ENCODE data around the gene ADAMTSL1. TPM values are rescaled to one million over a fixed set of nuclear protein-coding genes. Genes with fewer than 3 reads are reported as not detected.

The ADAMTSL1 gene
- total RNA-seq, 2 donors from 2014 or later, result 1.5 TPM; not detected in 1

GRCh38 chr9:18474783-18475182 lies 830 bp downstream of the ADAMTSL1 start:
- WGBS, 2 experiments (ENCODE audit: insufficient coverage in 1 of 2, insufficient read length in 1 of 2), result 97% methylated on average over 4 of the region's 4 CpGs
- H3K27ac Mint-ChIP-seq, result no peak overlapping the region
- no peaks in the 10 kb centered on the region for H3K9me3 Mint-ChIP-seq
- Histone ChIP-seq H3K4me3 (ENCODE audit: low read length) (no peak overlapping the region), H3K9ac (ENCODE audit: extremely low read depth, low read length, poor library complexity, severe bottlenecking) (no peak overlapping the region), H3K27ac (ENCODE audit: low read depth, low read length) (no peak overlapping the region), H3K27me3 (ENCODE audit: control insufficient read depth, insufficient read depth, low read length, poor library complexity, severe bottlenecking) (no peaks in the 10 kb centered on the region), H3K9me3 (ENCODE audit: control insufficient read depth, low read length) (no peaks in the 10 kb centered on the region), H3K4me1 (ENCODE audit: control insufficient read depth, insufficient read depth, low read length) (peaks cover 3% of the 10 kb centered on the region), H3K36me3 (ENCODE audit: control insufficient read depth, insufficient read depth, low read length) (no peaks in the 10 kb centered on the region)
- H3K36me3 Mint-ChIP-seq (ENCODE audit: low read depth), result no peaks in the 10 kb centered on the region
- H3K27me3 Mint-ChIP-seq (ENCODE audit: insufficient read depth), result peaks cover 5% of the 10 kb centered on the region
- no peak for DNase-seq
- H3K4me3 Mint-ChIP-seq, result no peak overlapping the region
- H3K4me1 Mint-ChIP-seq, result peaks cover 20% of the 10 kb centered on the region
- TF ChIP-seq CTCF (conservative IDR thresholded peaks at IDR 0.05), result no peak

- 86 to 88% methylated on average over 4 to 5 of the region's 5 CpGs for WGBS, 2 experiments (ENCODE audit: insufficient coverage in 1 of 2, insufficient read length in 1 of 2)
- H3K27ac ChIP-seq (ENCODE audit: low read depth, low read length), result no peak overlapping the region
- DNase-seq, result no peak
- Mint-ChIP-seq H3K36me3 (ENCODE audit: low read depth) (no peaks in the 10 kb centered on the region), H3K9me3 (no peaks in the 10 kb centered on the region), H3K4me1 (peaks cover 20% of the 10 kb centered on the region), H3K27me3 (ENCODE audit: insufficient read depth) (no peaks in the 10 kb centered on the region), H3K4me3 (no peak overlapping the region), H3K27ac (no peak overlapping the region)
- no peak for TF ChIP-seq CTCF (conservative IDR thresholded peaks at IDR 0.05)
- H3K4me1 ChIP-seq (ENCODE audit: control insufficient read depth, insufficient read depth, low read length), result peaks cover 3% of the 10 kb centered on the region
- H3K4me3 ChIP-seq (ENCODE audit: low read length), result no peak overlapping the region
- H3K9ac ChIP-seq (ENCODE audit: extremely low read depth, low read length, poor library complexity, severe bottlenecking), result no peak overlapping the region
- H3K9me3 ChIP-seq (ENCODE audit: control insufficient read depth, low read length), result no peaks in the 10 kb centered on the region
- no peaks in the 10 kb centered on the region for H3K36me3 ChIP-seq (ENCODE audit: control insufficient read depth, insufficient read depth, low read length)
- H3K27me3 ChIP-seq (ENCODE audit: control insufficient read depth, insufficient read depth, low read length, poor library complexity, severe bottlenecking), result no peaks in the 10 kb centered on the region
These were observed 3.2 kb downstream of the ADAMTSL1 start for GRCh38 chr9:18477121-18477660.

- Histone ChIP-seq H3K36me3 (ENCODE audit: control insufficient read depth, insufficient read depth, low read length) (no peaks in the 10 kb centered on the region), H3K4me3 (ENCODE audit: low read length) (no peak overlapping the region), H3K27ac (ENCODE audit: low read depth, low read length) (no peak overlapping the region), H3K27me3 (ENCODE audit: control insufficient read depth, insufficient read depth, low read length, poor library complexity, severe bottlenecking) (no peaks in the 10 kb centered on the region), H3K9ac (ENCODE audit: extremely low read depth, low read length, poor library complexity, severe bottlenecking) (no peak overlapping the region), H3K9me3 (ENCODE audit: control insufficient read depth, low read length) (no peaks in the 10 kb centered on the region), H3K4me1 (ENCODE audit: control insufficient read depth, insufficient read depth, low read length) (peaks cover 3% of the 10 kb centered on the region)
- TF ChIP-seq CTCF (conservative IDR thresholded peaks at IDR 0.05), result no peak
- Mint-ChIP-seq H3K36me3 (ENCODE audit: low read depth) (no peaks in the 10 kb centered on the region), H3K4me1 (peaks cover 18% of the 10 kb centered on the region), H3K9me3 (no peaks in the 10 kb centered on the region), H3K27me3 (ENCODE audit: insufficient read depth) (no peaks in the 10 kb centered on the region), H3K27ac (no peak overlapping the region), H3K4me3 (no peak overlapping the region)
- no peak for DNase-seq
These were observed 3.8 kb downstream of the ADAMTSL1 start for GRCh38 chr9:18477719-18478118.

Measured in endodermal cell (in vitro differentiated cells).